ENCODE data around the gene ZNF506.
"Not testable (repeated sequence)": the region's sequence is repeated elsewhere in the genome, so short reads cannot be mapped to it uniquely, and the experiment has no call there.

ZNF506 gene

DNA sequence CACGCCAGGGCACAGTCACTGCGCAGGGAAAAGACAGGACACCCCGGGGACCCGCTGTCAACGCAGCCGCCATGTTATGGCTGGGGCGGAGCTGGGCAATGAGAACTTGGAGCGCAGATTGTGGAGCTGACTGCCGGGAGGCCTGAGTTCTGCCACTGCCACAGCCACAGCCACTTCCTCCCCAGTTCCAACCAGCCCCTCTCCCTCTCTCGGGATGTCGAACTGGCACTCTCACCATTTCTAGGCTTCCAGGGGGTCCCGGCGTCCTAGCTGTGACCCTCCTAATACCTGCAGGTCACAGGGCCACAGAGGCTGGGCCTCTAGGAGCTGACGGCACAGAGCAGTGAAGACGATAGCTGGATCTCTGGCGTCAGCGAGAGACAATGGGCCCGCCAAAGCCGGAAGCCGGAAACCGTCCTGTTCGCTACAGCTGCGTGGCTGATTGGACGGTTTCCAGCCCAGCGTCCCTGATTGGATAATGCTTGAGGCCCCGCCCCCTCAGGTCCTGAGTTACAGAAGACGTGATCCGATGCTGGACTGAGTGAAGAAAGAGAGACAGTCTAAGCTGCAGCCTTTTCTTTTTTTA lies at the start of gene ZNF506:
Gene ZNF506 (minus strand): TSS at position 385 of the 586 bp plus-strand sequence. CDS start 147 bp downstream, at position 238.
- DNase-seq, result peak; percentile 91

- DNase-seq, result not testable (repeated sequence)
Observed at GRCh38 chr19:19870086-19870485, 48.5 kb upstream of the ZNF506 start.

DNA sequence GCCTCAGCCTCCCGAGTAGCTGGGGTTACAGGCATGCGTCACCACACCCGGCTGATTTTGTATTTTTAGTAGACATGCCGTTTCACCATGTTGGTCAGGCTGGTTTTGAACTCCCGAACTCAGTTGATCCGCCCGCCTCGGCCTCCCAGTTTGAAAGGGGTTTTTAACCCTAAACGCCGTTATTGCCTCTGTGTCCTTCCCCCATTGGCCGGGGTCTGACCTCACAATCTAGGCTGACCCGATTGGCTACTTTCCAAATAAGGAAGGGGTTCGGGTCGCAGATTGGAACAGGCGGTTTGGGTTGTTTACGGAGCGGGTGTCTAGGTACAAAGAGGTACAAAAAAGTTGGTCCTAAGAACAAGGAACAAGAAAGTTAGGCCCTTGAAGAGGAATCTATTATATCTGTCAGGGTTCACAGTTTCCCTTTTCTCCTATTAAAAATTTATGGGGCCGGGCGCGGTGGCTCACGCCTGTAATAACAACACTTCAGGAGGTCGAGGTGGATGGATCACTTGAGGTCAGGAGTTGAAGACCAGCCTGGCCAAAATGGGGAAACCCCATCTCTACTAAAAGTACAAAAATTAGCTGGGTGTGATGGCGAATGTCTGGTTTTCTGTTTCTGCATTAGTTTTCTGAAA lies 45.2 kb upstream of the ZNF506 start:
- DNase-seq, result peak; percentile 45

GRCh38 chr19:19865750-19866610 lies 44.4 kb upstream of the ZNF506 start, which contains the start of gene ZNF253:
Gene ZNF253 (plus strand): TSS chr19:19865882. CDS start chr19:19865997, 115 bp downstream.
- DNase-seq, result peak; percentile 93

- DNase-seq, result no peak
Observed at GRCh38 chr19:19860756-19861390, 39.3 kb upstream of the ZNF506 start.

GRCh38 chr19:19858751-19859150 lies 37.2 kb upstream of the ZNF506 start:
- no peak for DNase-seq

GRCh38 chr19:19851740-19852139 lies 30.2 kb upstream of the ZNF506 start:
- not testable (repeated sequence) for DNase-seq

GRCh38 chr19:19849056-19849455 lies 27.5 kb upstream of the ZNF506 start:
- no peak for DNase-seq

- no peak for DNase-seq
Observed at GRCh38 chr19:19847781-19848180, 26.2 kb upstream of the ZNF506 start.

- no peak for DNase-seq
Observed at GRCh38 chr19:19835560-19836038, 14.0 kb upstream of the ZNF506 start.

DNA sequence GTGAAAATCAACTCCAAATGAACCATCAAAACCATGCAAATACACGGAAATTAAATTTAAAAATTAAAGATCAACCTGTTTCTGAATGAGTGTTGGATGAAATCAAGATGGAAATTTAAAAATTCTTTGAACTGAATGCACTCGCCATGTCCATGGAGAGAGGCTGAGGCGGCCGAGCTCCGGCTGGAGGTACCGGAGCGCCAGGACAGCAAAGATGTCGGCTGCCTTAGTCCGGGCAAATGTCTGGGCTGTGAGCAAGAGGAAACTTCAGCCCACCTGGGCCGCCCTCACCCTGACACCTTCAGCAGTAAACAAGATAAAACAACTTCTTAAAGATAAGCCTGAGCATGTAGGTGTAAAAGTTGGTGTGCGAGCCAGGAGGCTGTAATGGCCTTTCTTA lies 5.3 kb upstream of the ZNF506 start:
- no peak for DNase-seq

- DNase-seq, result no peak
Observed at GRCh38 chr19:19823916-19824315, 2.4 kb upstream of the ZNF506 start.

GRCh38 chr19:19821976-19822375 lies 426 bp upstream of the ZNF506 start:
- DNase-seq, result not testable (repeated sequence)

GRCh38 chr19:19820774-19821320 lies 703 bp downstream of the ZNF506 start:
- no peak for DNase-seq

DNA sequence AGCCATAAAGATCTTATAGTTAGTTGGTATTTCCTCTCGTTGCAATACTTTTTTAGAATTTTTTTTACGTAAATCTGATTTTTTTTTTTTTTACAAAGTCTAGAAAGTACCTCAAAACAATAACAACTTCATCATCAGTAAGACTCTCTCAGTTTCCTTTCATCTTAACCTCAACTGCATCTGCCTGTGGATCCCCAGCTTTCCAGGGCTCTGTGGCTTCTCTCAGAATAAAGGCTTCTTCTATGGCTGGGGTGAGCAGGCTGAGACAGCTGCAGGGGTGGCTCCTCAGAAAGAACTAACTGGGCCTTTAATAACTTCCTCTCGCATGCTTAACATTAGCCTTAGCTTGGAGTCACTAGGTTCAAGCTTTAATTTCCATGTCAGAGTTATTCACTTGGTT lies 4.2 kb downstream of the ZNF506 start:
- DNase-seq, result no peak

DNA sequence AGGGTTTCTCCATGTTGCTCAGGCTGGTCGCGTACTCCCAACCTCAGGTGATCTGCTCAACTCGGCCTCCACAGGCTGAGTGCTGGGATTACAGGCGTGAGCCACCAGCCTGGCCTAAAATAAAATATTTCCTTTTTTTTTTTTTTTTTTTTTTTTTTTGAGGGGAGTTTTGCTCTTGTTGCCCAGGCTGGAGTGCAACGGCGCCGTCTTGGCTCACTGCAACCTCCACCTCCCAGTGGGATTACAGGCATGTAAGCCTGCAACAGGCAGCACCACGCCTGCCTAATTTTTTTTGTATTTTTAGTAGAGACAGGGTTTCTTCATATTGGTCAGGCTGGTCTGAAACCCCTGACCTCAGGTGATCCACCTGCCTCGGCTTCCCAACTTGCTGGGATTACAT lies 4.9 kb downstream of the ZNF506 start:
- DNase-seq, result no peak

DNA sequence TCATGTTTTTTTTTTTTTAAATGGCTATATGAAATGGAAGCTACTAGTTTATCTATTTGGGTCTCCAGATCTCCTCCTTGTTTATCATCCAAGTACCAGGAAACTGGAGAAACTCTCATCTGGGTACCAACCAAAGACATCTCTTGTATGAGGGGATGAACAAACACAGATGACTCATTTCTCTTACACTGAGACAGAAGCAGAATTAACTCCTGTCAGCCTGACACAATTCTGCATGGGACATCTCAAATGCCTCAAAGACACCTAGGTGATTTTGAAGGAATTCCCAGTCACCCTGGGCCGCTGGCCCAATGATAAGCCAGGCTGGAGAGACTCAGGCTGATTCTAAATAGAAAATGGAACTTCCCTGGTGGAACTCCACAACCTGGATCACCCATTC lies 9.6 kb downstream of the ZNF506 start:
- DNase-seq, result not testable (repeated sequence)

DNA sequence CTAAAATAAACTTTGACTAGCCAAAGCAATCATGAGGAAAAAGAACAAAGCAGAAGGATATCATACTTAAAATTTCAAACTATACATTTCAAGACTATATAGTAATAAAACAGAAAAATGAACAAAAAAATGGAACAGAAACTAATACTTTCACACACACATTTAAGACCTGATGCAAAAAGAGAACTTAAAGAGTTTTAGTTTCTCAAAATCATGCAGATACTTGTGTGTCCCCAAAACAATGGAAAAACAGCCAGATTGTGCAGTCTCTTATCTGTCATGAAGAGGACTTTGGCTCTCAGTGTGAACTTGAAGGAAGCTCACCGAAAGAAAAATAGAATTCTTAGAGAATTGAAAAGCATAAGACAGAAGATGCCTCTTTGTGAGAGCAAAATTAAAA lies 16.1 kb downstream of the ZNF506 start:
- DNase-seq, result no peak

GRCh38 chr19:19788015-19788414 lies 33.5 kb downstream of the ZNF506 start:
- DNase-seq, result no peak

- not testable (repeated sequence) for DNase-seq
Observed at GRCh38 chr19:19785476-19785875, 36.1 kb downstream of the ZNF506 start.

GRCh38 chr19:19782783-19783182 lies 38.8 kb downstream of the ZNF506 start:
- DNase-seq, result no peak

DNA sequence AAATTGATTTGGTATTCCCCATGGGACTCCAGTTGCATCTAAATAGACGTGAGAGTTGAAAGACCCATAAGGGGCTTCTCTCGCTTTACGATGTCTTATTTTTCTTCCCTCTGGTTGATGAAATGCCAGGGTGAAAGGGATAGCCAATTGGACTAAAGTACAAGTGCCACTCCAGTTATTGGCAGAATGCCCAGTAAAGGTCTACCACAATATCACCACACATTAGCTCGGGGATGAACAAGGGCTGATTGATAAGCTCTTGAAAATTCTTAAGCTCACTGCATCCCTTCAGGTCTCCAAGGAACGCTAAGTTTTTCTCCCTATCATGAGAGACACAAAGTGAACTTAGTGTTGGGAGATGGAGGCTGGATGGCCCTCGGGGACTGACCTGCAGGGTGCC lies 39.8 kb downstream of the ZNF506 start:
- not testable (repeated sequence) for DNase-seq

DNA sequence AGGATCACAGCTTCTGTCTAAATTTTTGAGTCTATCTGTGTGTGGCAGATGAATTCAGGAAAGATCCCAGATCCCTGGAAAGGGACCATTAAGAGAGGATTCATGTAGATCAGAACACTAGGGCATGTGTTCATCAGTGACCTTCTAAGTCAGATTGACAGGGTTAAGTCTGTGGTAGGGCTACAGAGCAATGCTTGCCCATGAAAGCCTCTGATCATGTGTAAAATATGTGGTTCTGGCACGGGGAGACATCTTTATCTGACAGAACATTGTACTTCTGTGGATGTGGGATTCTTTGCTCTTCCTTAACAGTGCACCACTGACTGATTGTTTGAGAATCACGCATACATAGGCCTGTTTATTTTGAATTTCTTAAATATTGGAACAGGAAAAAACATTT lies 42.9 kb downstream of the ZNF506 start:
- no peak for DNase-seq
